ENCODE data around the gene DGKD.
A peak's percentile ranks its signal among the peaks of the same experiment; 100 is the strongest.

DGKD gene

DNA sequence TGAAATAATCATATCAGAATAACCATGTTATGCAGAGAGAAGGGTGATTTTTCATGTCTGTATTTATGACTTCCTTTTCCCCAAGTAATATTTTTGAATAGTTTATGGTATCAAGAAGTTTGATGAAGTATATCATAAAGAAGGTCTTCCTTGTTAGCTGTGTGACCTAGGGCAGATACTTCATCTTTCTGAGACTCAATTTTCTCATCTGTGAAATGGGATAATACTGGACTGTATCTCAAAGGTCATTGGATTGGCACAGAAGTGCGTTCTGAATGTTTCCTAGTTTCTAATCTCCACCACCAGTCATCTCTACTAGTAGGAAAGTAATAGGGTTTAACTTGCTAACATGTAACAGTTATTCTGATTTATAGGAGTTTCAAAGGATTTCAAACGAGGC, 52.6 kb downstream of the DGKD start:
- DNase-seq: no peak
- Histone ChIP-seq H3K36me3 (no peaks in the 10 kb centered on the region), H3K4me3 (no peak overlapping the region), H3K9me3 (no peaks in the 10 kb centered on the region), H3K4me1 (peaks cover 0 to 42% (median 26%) of the 10 kb centered on the region in 4 donors), H3K27ac (peak overlapping the region; percentile 75), H3K27me3 (no peaks in the 10 kb centered on the region)
- intact Hi-C loops (cut with DNase I; ENCODE audit: low total_unique reads): loop anchor here (5.0 kb wide), 1 partner anchor 35 kb away; no protein-coding TSS in a partner anchor
- TF ChIP-seq, protein P1, sequence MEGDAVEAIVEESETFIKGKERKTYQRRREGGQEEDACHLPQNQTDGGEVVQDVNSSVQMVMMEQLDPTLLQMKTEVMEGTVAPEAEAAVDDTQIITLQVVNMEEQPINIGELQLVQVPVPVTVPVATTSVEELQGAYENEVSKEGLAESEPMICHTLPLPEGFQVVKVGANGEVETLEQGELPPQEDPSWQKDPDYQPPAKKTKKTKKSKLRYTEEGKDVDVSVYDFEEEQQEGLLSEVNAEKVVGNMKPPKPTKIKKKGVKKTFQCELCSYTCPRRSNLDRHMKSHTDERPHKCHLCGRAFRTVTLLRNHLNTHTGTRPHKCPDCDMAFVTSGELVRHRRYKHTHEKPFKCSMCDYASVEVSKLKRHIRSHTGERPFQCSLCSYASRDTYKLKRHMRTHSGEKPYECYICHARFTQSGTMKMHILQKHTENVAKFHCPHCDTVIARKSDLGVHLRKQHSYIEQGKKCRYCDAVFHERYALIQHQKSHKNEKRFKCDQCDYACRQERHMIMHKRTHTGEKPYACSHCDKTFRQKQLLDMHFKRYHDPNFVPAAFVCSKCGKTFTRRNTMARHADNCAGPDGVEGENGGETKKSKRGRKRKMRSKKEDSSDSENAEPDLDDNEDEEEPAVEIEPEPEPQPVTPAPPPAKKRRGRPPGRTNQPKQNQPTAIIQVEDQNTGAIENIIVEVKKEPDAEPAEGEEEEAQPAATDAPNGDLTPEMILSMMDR (IDR thresholded peaks at IDR 0.05): no peak

DNA sequence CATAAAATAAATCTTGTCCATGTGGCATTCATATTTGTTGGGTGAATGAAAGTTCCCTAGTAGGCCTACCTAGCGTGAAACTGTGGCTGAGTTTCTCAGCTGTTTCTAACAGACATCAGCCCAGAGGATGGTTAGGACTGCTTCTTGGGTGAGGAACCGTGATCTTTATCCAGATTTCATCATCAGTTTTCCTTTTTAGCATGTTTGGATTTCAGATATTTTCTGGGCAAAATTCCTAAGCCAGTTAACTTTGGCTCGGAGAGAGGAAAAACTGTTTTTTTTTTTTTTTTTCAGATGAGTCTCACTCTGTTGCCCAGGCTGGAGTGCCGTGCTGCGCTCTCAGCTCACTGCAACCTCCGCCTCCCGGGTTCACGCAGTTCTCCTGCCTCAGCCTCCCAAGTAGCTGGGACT, 53.5 kb downstream of the DGKD start:
- H3K27ac ChIP-seq: peak overlapping the region; percentile 75

DNA sequence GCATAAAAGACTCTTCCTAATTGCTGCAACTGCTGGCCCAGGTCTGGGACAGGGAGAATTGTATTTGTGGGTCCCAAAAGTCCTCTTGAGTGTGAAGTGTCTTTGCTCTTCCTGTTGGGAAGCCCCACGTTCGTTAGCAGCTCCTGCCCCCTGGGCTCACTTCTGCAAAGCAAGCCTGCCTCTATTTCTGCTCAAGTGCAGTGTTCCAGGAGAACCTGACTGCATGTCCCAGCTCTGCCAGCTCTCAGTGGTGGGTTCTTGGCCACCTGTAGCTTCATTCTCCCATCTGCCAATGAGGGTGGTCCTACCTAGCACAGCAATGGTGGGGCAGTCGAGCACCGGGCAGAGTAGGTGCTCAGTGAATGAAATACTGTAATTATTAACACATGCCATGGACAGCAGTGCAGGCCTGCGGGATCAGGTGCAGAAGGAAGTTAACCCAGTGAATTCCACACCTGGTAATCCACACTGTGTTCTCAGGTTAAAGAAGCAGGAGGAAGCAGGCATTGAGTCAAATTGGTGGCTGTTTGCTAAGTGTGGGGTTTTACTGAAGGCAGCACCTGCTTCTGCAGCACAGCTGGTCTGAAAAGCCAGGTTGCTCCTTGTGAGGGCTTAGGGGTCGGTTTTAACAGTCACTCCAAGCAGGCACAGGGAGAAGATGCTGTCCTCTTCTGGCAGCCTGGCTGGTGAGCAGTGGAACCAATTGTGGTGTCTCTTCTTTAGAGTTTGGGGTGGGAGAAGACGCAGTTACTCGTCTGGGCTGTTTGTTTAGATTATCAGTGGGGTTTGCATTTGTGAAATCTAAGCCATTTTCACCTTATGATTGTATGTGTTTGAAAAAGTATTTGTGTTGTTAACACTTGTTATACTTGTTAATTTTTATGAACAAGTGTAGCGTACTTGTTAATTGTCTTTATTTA, 54.3 kb downstream of the DGKD start:
- DNase-seq: peak in 1 of 2 donors; percentile 53
- peaks cover 0 to 50% (median 30%) of the 10 kb centered on the region in 4 donors for H3K4me1 ChIP-seq
- TF ChIP-seq, protein P1 (IDR thresholded peaks at IDR 0.05): no peak
- no peak overlapping the region for H3K4me3 ChIP-seq
- H3K36me3 ChIP-seq: no peaks in the 10 kb centered on the region
- intact Hi-C loops (cut with DNase I; ENCODE audit: low total_unique reads): loop anchor here (5.0 kb wide), 1 partner anchor 34 kb away; no protein-coding TSS in a partner anchor
- H3K27me3 ChIP-seq: no peaks in the 10 kb centered on the region
- H3K9me3 ChIP-seq: no peaks in the 10 kb centered on the region
- H3K27ac ChIP-seq: peak overlapping the region; percentile 75

More for the DNA sequence above, 53.5 kb downstream of the DGKD start:
- no peaks in the 10 kb centered on the region for H3K9me3 ChIP-seq
- TF ChIP-seq, protein P1 (IDR thresholded peaks at IDR 0.05): no peak
- intact Hi-C loops (cut with DNase I; ENCODE audit: low total_unique reads): loop anchor here (5.0 kb wide), 1 partner anchor 35 kb away; no protein-coding TSS in a partner anchor
- peaks cover 0 to 42% (median 26%) of the 10 kb centered on the region in 4 donors for H3K4me1 ChIP-seq
- no peak overlapping the region for H3K4me3 ChIP-seq
- DNase-seq: peak in 1 of 2 donors; percentile 80
- H3K36me3 ChIP-seq: no peaks in the 10 kb centered on the region
- no peaks in the 10 kb centered on the region for H3K27me3 ChIP-seq

DNA sequence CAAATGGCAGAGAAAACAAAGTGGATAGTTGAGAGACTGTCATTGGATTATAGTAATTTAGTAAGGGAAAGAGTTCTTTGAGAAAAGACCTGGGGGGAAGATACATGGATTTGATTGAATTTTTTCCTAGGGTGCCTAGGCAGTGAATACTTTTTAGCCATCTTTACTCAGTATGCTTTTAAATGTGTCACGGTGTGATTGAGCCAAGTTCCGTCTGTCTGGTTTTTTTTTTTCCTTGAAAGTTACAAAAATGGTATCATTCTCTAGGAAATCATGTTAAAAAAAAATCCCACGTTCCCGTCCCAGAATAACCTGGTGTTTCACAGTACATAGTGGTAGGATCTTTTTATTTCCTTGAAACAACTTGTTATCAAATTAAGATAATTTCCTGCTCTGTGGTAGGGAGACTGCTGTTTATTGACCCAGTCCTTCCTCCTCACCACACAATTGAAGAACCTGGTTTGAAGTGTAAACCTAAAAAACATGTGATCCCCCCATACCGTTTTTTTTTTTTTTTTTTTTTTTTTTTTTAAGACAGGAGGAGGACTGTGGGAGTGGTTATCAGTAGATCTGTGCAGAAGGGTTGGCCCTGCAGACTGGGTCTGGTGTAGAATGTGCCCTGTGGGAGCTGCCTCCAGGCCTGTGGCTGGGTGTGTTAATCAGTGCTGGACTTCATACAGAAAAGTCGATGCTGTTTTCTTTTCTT, 55.1 kb downstream of the DGKD start:
- peaks cover 0 to 58% (median 38%) of the 10 kb centered on the region in 4 donors for H3K4me1 ChIP-seq
- H3K4me3 ChIP-seq: no peak overlapping the region
- H3K9me3 ChIP-seq: no peaks in the 10 kb centered on the region
- no peaks in the 10 kb centered on the region for H3K27me3 ChIP-seq
- peak overlapping the region; percentile 75 for H3K27ac ChIP-seq
- intact Hi-C loops (cut with DNase I; ENCODE audit: low total_unique reads): loop anchor here (5.0 kb wide), 1 partner anchor 33 kb away; no protein-coding TSS in a partner anchor
- peak; percentile 50 to 82 for DNase-seq
- TF ChIP-seq, protein P1 (IDR thresholded peaks at IDR 0.05): no peak
- no peaks in the 10 kb centered on the region for H3K36me3 ChIP-seq

DNA sequence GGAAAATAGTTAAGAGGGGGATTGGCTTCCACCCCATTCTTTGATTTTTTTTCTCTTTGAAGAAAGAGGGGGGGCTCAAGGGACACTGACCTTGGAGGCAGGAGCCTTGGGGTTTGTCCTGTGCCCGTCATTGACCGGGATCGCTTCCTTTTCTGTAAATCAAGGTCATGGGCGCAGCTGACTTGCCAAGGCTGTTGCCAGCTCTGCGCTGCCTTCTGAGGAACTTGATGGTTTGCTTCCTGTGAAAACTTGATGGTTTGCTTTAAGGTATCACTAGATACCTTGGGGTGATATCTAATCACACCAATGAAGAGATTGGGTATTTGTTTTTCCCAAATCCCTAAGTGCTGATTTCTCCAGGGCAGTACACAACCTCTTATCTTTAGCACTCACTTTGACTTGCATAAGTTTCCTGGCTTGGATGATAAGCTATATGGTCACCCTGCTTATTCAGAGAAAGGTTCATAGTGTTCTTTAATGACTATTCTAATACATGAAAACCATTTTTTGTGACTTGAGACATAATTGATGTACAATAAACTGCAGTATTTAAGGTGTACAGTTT, 56.0 kb downstream of the DGKD start:
- peak overlapping the region; percentile 75 for H3K27ac ChIP-seq
- H3K36me3 ChIP-seq: no peaks in the 10 kb centered on the region
- peaks cover 0 to 67% (median 46%) of the 10 kb centered on the region in 4 donors for H3K4me1 ChIP-seq

More for the DNA sequence above, 56.0 kb downstream of the DGKD start:
- TF ChIP-seq, protein P1 (IDR thresholded peaks at IDR 0.05): no peak
- Histone ChIP-seq H3K9me3 (no peaks in the 10 kb centered on the region), H3K4me3 (no peak overlapping the region), H3K27me3 (no peaks in the 10 kb centered on the region)
- intact Hi-C loops (cut with DNase I; ENCODE audit: low total_unique reads): no loop called here
- peak in 1 of 2 donors; percentile 40 for DNase-seq
